BLaER1 (cell line): Measurements from ENCODE around the gene KRTCAP2.
A peak's percentile ranks its signal among the peaks of the same experiment; 100 is the strongest.

Source experiments
- H3K27ac ChIP-seq: shearing (Covaris generic); formaldehyde crosslinking; 2 replicates; pipeline ENCODE4 v1.8.1; 2022
- H3K27me3 ChIP-seq: shearing (Covaris generic); formaldehyde crosslinking; 2 replicates; pipeline ENCODE4 v1.8.1; 2022
- H3K36me3 ChIP-seq: shearing (Covaris generic); formaldehyde crosslinking; 2 replicates; pipeline ENCODE4 v1.8.1; 2022
- H3K4me1 ChIP-seq: shearing (Covaris generic); formaldehyde crosslinking; 2 replicates; pipeline ENCODE4 v1.8.1; 2022
- H3K4me2 ChIP-seq: shearing (Covaris generic); formaldehyde crosslinking; 2 replicates; pipeline ENCODE4 v1.8.1; 2022
- H3K4me3 ChIP-seq: shearing (Covaris generic); formaldehyde crosslinking; 2 replicates; pipeline ENCODE4 v1.8.1; 2022
- H3K9ac ChIP-seq: shearing (Covaris generic); formaldehyde crosslinking; 2 replicates; pipeline ENCODE4 v1.8.1; 2022
- H3K9me3 ChIP-seq: shearing (Covaris generic); formaldehyde crosslinking; 2 replicates; pipeline ENCODE4 v1.8.1; 2022
- H4K20me1 ChIP-seq: shearing (Covaris generic); formaldehyde crosslinking; 2 replicates; pipeline ENCODE4 v1.8.1; 2022
- Cebpa-rat ChIP-seq: shearing (Covaris generic); IDR thresholded peaks from 2 replicates; pipeline ENCODE4 v1.8.1; 2022

Gene KRTCAP2

GRCh38 chr1:155177192-155177917 is 4.3 kb upstream of the KRTCAP2 start:
- peak overlapping the region; percentile 6; the same call in 1 of the 2 replicates for H3K9ac ChIP-seq
- peaks cover 7% of the 10 kb centered on the region; the same call in 1 of the 2 replicates for H4K20me1 ChIP-seq
- peak overlapping the region; percentile 99 for H3K4me2 ChIP-seq
- H3K4me3 ChIP-seq = no peak overlapping the region
- no peaks in the 10 kb centered on the region for H3K9me3 ChIP-seq
- 0 out of 2 replicates have a peak overlapping the region, but pooled peaks have one; percentile 33 for H3K27ac ChIP-seq
- no peak for TF ChIP-seq Cebpa-rat
- H3K27me3 ChIP-seq = no peaks in the 10 kb centered on the region
- peaks cover 55% of the 10 kb centered on the region for H3K36me3 ChIP-seq
- peaks cover 48% of the 10 kb centered on the region for H3K4me1 ChIP-seq

- Histone ChIP-seq H4K20me1 (peaks cover 7% of the 10 kb centered on the region; the same call in 1 of the 2 replicates), H3K4me2 (peak overlapping the region; percentile 99), H3K4me3 (no peak overlapping the region), H3K4me1 (peaks cover 54% of the 10 kb centered on the region), H3K27me3 (no peaks in the 10 kb centered on the region), H3K36me3 (peaks cover 48% of the 10 kb centered on the region), H3K9ac (0 out of 2 replicates have a peak overlapping the region, but pooled peaks have one; percentile 6), H3K9me3 (no peaks in the 10 kb centered on the region), H3K27ac (0 out of 2 replicates have a peak overlapping the region, but pooled peaks have one; percentile 33)
- no peak for TF ChIP-seq Cebpa-rat
Observed at GRCh38 chr1:155176544-155177071, 3.5 kb upstream of the KRTCAP2 start.

- Histone ChIP-seq H3K27ac (0 out of 2 replicates have a peak overlapping the region, but pooled peaks have one; percentile 68), H3K4me1 (peaks cover 60% of the 10 kb centered on the region), H3K9ac (peak overlapping the region; percentile 90; the same call in 1 of the 2 replicates), H3K27me3 (no peaks in the 10 kb centered on the region), H4K20me1 (peaks cover 7% of the 10 kb centered on the region; the same call in 1 of the 2 replicates), H3K4me3 (peak overlapping the region; percentile 84; the same call in 1 of the 2 replicates), H3K36me3 (peaks cover 47% of the 10 kb centered on the region), H3K4me2 (peak overlapping the region; percentile 99), H3K9me3 (no peaks in the 10 kb centered on the region)
- TF ChIP-seq Cebpa-rat = no peak
Observed at GRCh38 chr1:155175927-155176371, 2.8 kb upstream of the KRTCAP2 start.

GRCh38 chr1:155175281-155175926 is 2.3 kb upstream of the KRTCAP2 start:
- TF ChIP-seq Cebpa-rat = no peak
- peaks cover 62% of the 10 kb centered on the region for H3K4me1 ChIP-seq
- peak overlapping the region; percentile 99 for H3K4me2 ChIP-seq
- peak overlapping the region; percentile 90 for H3K9ac ChIP-seq
- no peaks in the 10 kb centered on the region for H3K27me3 ChIP-seq
- no peaks in the 10 kb centered on the region for H3K9me3 ChIP-seq
- peaks cover 47% of the 10 kb centered on the region for H3K36me3 ChIP-seq
- H3K4me3 ChIP-seq = peak overlapping the region; percentile 84
- peaks cover 7% of the 10 kb centered on the region; the same call in 1 of the 2 replicates for H4K20me1 ChIP-seq
- H3K27ac ChIP-seq = peak overlapping the region; percentile 68

GRCh38 chr1:155174324-155175280 is 1.5 kb upstream of the KRTCAP2 start:
- H3K36me3 ChIP-seq = peaks cover 47% of the 10 kb centered on the region
- no peak for TF ChIP-seq Cebpa-rat
- H4K20me1 ChIP-seq = peaks cover 7% of the 10 kb centered on the region; the same call in 1 of the 2 replicates
- H3K4me3 ChIP-seq = peak overlapping the region; percentile 84
- H3K27ac ChIP-seq = peak overlapping the region; percentile 68
- H3K4me1 ChIP-seq = peaks cover 62% of the 10 kb centered on the region
- no peaks in the 10 kb centered on the region for H3K9me3 ChIP-seq
- H3K9ac ChIP-seq = peak overlapping the region; percentile 90
- H3K27me3 ChIP-seq = no peaks in the 10 kb centered on the region
- H3K4me2 ChIP-seq = peak overlapping the region; percentile 99

GRCh38 chr1:155173478-155174323 is 597 bp upstream of the KRTCAP2 start, which contains the start of gene TRIM46:
TRIM46 (plus strand) TSS chr1:155173849; CDS start chr1:155173967, 118 bp downstream.
- H3K9ac ChIP-seq = peak within 1 kb of the TSS; percentile 90
- peak within 1 kb of the TSS; percentile 92 for H3K27ac ChIP-seq
- H3K9me3 ChIP-seq = no peaks in the 10 kb centered on the region
- H4K20me1 ChIP-seq = peaks cover 7% of the 10 kb centered on the region; the same call in 1 of the 2 replicates
- peak within 1 kb of the TSS; percentile 99 for H3K4me2 ChIP-seq
- no peaks in the 10 kb centered on the region for H3K27me3 ChIP-seq
- no peak for TF ChIP-seq Cebpa-rat
- peaks cover 47% of the 10 kb centered on the region for H3K36me3 ChIP-seq
- H3K4me3 ChIP-seq = peak within 1 kb of the TSS; percentile 84
- H3K4me1 ChIP-seq = peaks cover 56% of the 10 kb centered on the region

- peaks cover 36% of the 10 kb centered on the region for H3K36me3 ChIP-seq
- H3K27ac ChIP-seq = peak overlapping the region; percentile 92
- no peaks in the 10 kb centered on the region for H3K9me3 ChIP-seq
- no peaks in the 10 kb centered on the region for H3K27me3 ChIP-seq
- peak overlapping the region; percentile 84 for H3K4me3 ChIP-seq
- peak overlapping the region; percentile 99 for H3K4me2 ChIP-seq
- TF ChIP-seq Cebpa-rat = no peak
- H3K9ac ChIP-seq = peak overlapping the region; percentile 90
- H3K4me1 ChIP-seq = peaks cover 56% of the 10 kb centered on the region
- H4K20me1 ChIP-seq = peaks cover 7% of the 10 kb centered on the region; the same call in 1 of the 2 replicates
Observed at GRCh38 chr1:155171836-155172731, 1.0 kb downstream of the KRTCAP2 start.
